Heart right ventricle (tissue), 16 donors: ENCODE data around the gene POMC. TPM values are rescaled to one million over a fixed set of nuclear protein-coding genes. Genes with fewer than 3 reads are reported as not detected.

Experiments used
- ATAC-seq, 8 donors: fragments of 200-7000 bp; cut with Tn5 transposase; one replicate each; pipeline ENCODE4 v1.9.1; 2020; ENCODE audit warnings: mild to moderate bottlenecking in 8 of 8, moderate library complexity in 8 of 8, moderate number of reproducible peaks in 1 of 8
- DNase-seq, 2 donors: peaks; one replicate each; pipeline ENCODE4 v3.0.0-alpha.2; 2020
- H3K27ac ChIP-seq, 10 donors: fragments of 200-600 bp; sonication (generic) in 2 of 10; one replicate each; pipeline versions ENCODE4 v1.5.0 to v1.8.0; 2020 to 2022; ENCODE audit warnings: mild to moderate bottlenecking in 3 of 10
- H3K27me3 ChIP-seq, 7 donors: fragments of 200-600 bp; one replicate each; pipeline ENCODE4 v1.8.0; 2021 to 2022; ENCODE audit warnings: mild to moderate bottlenecking in 2 of 7
- H3K36me3 ChIP-seq, 9 donors: fragments of 200-600 bp; sonication (generic) in 1 of 9; one replicate each; pipeline versions ENCODE4 v1.5.0 to v1.8.0; 2020 to 2022; ENCODE audit warnings: mild to moderate bottlenecking in 2 of 9
- H3K4me1 ChIP-seq, 9 donors: fragments of 200-600 bp; sonication (generic) in 1 of 9; one replicate each; pipeline versions ENCODE4 v1.5.0 to v1.8.0; 2020 to 2022; ENCODE audit warnings: mild to moderate bottlenecking in 4 of 9
- H3K4me3 ChIP-seq, 10 donors: fragments of 200-600 bp; sonication (generic) in 2 of 10; one replicate each; pipeline versions ENCODE4 v1.5.0 to v1.8.0; 2020 to 2022; ENCODE audit warnings: mild to moderate bottlenecking in 7 of 10, moderate library complexity in 2 of 10
- H3K9me3 ChIP-seq, 11 donors: fragments of 200-600 bp in 10 of 11; sonication (generic) in 2 of 11; one replicate each; pipeline versions ENCODE4 v1.5.0 to v1.8.0; 2013 to 2022; ENCODE audit warnings: mild to moderate bottlenecking in 2 of 11, control low read depth in 1 of 11, moderate library complexity in 1 of 11
- WGBS, 2 donors: extraction: QIAGEN DNeasy Blood & Tissue Kit; methylation state at CpG; one replicate each; pipeline ENCODE4 v1.1.7; 2013; ENCODE audit warnings: inconsistent platforms in 1 of 2; 5-methylcytosine and 5-hydroxymethylcytosine counted together
- intact Hi-C, 10 donors: fragments of 100-400 bp; cut with DNase I; formaldehyde crosslinking; loops; one replicate each; pipeline versions ENCODE4 v1.11.1 to v1.14.2; 2022
- polyA plus RNA-seq, 2 donors: library from polyadenylated mRNA; stranded (reverse); fragments of 200-250 nt; gene quantifications; one replicate each; pipeline ENCODE4 v1.2.3, GENCODE V29; 2013
- total RNA-seq, 10 donors: library from RNA; stranded (reverse); fragmentation: NEBNext Ultra II Directional in 3 of 10; extraction: Animal tissue kit (Norgen Biotek cat#: 25700) in 3 of 10; gene quantifications; one replicate each; pipeline versions ENCODE4 v1.2.1 to v1.2.4, GENCODE V29; 2021 to 2023
- TF ChIP-seq, protein P1 (sequence below), 9 donors: fragments of 200-600 bp; sonication (generic) in 2 of 9; IDR thresholded peaks; one replicate each; pipeline versions ENCODE4 v1.5.0 to v1.8.0; 2021 to 2022; ENCODE audit warnings: antibody characterized with exemption in 9 of 9, mild to moderate bottlenecking in 5 of 9, moderate library complexity in 1 of 9
- donor health status: Arrhythmogenic right ventricular cardiomyopathy.
- donor health status: ischemic (EF 13 %, LVEDD 7.1; RV severe dilation, severe dysfunction).
- donor health status: healthy with polysubstance abuse.
- donor health status: DM: no; HTN: yes; CAD: no.
- donor health status: DM: no; HTN: no; CAD: no.
- donor health status: ischemic (EF 25% LVEDD 6.9; RV normal size, moderate dysfunction).
- donor health status: ischemic (EF 25% LVEDD 5.7; RV mildly dilated, moderate dysfunction).
- donor health status: healthy.
- donor health status: DM: yes; HTN: yes; CAD: no.
- donor health status: Ischemic cardiomyopathy.
- donor health status: ischemic (EF 35%, LVEDD 5.7; RV mildly dilated, moderate dysfunction).
- donor health status: nonischemic (EF 11% LVEDD 7.7; RV severe dilation, severe dysfunction).
- donor health status: DM: yes; HTN: yes; CAD: no.
- donor health status: PGD.
- donor health status: ischemic (EF 29% LVEDD 5.4; RV normal size, mild dysfunction).
- donor health status: nonischemic (EF 23%, LVEDD 6.1; RV moderate dilation, normal function).

Gene POMC
- total and polyA plus RNA-seq, 12 donors, result 1.9 to 11.2 (median 5.6) TPM

DNA sequence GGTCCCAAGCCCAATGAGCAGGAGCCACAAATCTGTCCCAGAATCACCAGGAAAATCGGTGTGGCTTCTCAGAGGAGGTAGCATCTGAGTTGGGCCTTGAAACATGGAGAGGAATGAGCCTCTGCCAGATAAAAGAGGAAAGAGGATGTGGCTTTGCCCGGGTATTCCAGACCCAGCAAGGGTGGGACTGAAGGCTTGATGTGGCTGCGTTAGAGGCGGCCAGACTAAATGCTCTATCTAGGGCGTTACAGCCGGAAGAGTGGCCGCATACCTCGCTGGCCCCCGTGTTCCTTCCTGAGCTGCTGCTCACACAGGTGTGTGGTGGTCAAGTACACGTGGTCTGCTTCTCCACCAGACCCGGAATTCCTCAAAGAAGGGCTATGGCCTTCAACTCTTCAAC, 33.9 kb upstream of the POMC start:
- ATAC-seq, result no peak
- intact Hi-C loops, result no loop called here
- H3K9me3 ChIP-seq, result no peaks in the 10 kb centered on the region
- no peak overlapping the region for H3K4me3 ChIP-seq
- no peaks in the 10 kb centered on the region for H3K36me3 ChIP-seq
- H3K27ac ChIP-seq, result no peak overlapping the region
- DNase-seq, result no peak
- WGBS, 2 donors, result 85 to 86% methylated on average over 11 of the region's 11 CpGs
- H3K27me3 ChIP-seq, result peaks cover 0 to 5% (median 0%) of the 10 kb centered on the region in 7 donors
- peaks cover 0 to 10% (median 0%) of the 10 kb centered on the region in 9 donors for H3K4me1 ChIP-seq
- TF ChIP-seq, protein P1, sequence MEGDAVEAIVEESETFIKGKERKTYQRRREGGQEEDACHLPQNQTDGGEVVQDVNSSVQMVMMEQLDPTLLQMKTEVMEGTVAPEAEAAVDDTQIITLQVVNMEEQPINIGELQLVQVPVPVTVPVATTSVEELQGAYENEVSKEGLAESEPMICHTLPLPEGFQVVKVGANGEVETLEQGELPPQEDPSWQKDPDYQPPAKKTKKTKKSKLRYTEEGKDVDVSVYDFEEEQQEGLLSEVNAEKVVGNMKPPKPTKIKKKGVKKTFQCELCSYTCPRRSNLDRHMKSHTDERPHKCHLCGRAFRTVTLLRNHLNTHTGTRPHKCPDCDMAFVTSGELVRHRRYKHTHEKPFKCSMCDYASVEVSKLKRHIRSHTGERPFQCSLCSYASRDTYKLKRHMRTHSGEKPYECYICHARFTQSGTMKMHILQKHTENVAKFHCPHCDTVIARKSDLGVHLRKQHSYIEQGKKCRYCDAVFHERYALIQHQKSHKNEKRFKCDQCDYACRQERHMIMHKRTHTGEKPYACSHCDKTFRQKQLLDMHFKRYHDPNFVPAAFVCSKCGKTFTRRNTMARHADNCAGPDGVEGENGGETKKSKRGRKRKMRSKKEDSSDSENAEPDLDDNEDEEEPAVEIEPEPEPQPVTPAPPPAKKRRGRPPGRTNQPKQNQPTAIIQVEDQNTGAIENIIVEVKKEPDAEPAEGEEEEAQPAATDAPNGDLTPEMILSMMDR (IDR thresholded peaks at IDR 0.05), result no peak

DNA sequence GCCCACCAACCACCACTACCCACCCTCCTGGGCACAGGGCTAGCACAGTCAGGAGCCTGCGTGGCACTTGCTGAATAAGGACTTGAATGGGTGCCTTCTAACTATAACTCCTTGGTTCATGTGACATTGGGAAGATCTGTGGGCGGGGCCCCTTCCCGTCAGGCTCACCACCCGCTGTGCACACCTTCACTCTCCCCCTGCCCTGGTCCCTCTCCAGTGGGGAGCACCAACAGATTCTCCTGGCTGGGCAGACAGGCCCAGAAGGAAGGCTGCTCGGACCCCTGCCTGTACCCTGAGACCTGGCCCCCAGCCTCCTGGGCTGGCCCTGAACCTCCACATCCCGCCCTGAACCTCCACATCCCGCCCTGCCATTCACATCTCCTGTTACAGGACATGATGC, 33.4 kb upstream of the POMC start:
- H3K27me3 ChIP-seq, result peaks cover 0 to 5% (median 0%) of the 10 kb centered on the region in 7 donors
- intact Hi-C loops, result no loop called here
- no peaks in the 10 kb centered on the region for H3K9me3 ChIP-seq
- H3K27ac ChIP-seq, result no peak overlapping the region
- WGBS, 2 donors, result 91 to 94% methylated on average over 7 of the region's 7 CpGs
- H3K36me3 ChIP-seq, result no peaks in the 10 kb centered on the region
- H3K4me3 ChIP-seq, result no peak overlapping the region
- ATAC-seq (peak in 2 of 8 donors; percentile 7 to 48), DNase-seq (no peak)
- TF ChIP-seq, protein P1 (IDR thresholded peaks at IDR 0.05), result no peak
- H3K4me1 ChIP-seq, result peaks cover 0 to 8% (median 0%) of the 10 kb centered on the region in 9 donors

DNA sequence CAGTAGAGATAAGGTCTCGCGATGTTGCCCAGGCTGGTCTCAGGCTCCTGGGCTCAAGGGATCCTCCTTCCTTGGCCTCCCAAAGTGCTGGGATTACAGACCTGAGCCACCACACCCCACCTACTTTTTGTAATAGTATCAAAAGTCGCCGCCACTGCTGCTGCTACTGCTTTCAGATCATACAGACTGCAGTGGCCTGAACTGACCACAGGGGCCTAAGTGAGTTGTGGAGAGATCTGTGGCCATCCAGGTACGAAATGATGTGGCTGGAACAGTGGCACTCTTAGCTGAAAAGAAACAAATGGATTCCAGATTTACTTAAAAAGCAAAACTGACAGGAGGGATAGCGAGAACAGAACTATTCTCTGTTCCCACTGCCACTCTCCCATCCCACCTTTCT, 32.9 kb upstream of the POMC start:
- Histone ChIP-seq H3K4me3 (no peak overlapping the region), H3K36me3 (no peaks in the 10 kb centered on the region), H3K9me3 (no peaks in the 10 kb centered on the region), H3K4me1 (peaks cover 0 to 11% (median 0%) of the 10 kb centered on the region in 9 donors), H3K27me3 (peaks cover 0 to 5% (median 0%) of the 10 kb centered on the region in 7 donors), H3K27ac (no peak overlapping the region)
- ATAC-seq, result no peak
- 76 to 87% methylated on average over 6 of the region's 6 CpGs for WGBS, 2 donors
- no peak for DNase-seq
- intact Hi-C loops, result no loop called here
- TF ChIP-seq, protein P1 (IDR thresholded peaks at IDR 0.05), result peak in 2 of 9 donors; percentile 18 to 20

DNA sequence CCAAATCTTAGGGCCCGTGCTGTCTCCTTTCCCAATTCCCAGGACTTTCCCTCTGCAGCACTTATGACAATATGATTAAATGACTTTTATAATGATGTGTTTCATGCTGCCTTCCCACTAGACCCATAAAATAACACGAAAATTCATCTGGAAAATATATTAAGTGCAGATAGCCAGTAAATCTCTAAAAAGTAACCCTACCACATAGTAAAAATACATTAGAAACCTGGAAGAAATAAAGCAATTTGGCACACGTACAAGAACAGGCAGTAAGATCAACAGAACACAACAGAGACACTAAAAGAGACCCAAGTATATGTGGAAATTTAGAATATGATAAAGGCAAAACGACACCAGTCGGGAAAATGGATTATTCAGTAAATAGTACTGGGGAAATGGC, 30.2 kb upstream of the POMC start:
- no peak overlapping the region for H3K27ac ChIP-seq
- 80 to 88% methylated on average over 5 of the region's 5 CpGs for WGBS, 2 donors
- H3K36me3 ChIP-seq, result no peaks in the 10 kb centered on the region
- H3K27me3 ChIP-seq, result no peaks in the 10 kb centered on the region
- DNase-seq, result no peak
- TF ChIP-seq, protein P1 (IDR thresholded peaks at IDR 0.05), result no peak
- H3K4me3 ChIP-seq, result no peak overlapping the region
- intact Hi-C loops, result loop anchor here (5.0 to 10.0 kb wide), 7 partner anchors 214 to 794 kb away; partner anchors contain the start of gene DNAJC27 (in 1 of the 10)
- ATAC-seq, result no peak
- no peaks in the 10 kb centered on the region for H3K9me3 ChIP-seq
- H3K4me1 ChIP-seq, result peaks cover 0 to 9% (median 0%) of the 10 kb centered on the region in 9 donors
